ENCODE data around the gene ZNF384.
A peak's percentile ranks its signal among the peaks of the same experiment; 100 is the strongest.

Gene ZNF384

DNA sequence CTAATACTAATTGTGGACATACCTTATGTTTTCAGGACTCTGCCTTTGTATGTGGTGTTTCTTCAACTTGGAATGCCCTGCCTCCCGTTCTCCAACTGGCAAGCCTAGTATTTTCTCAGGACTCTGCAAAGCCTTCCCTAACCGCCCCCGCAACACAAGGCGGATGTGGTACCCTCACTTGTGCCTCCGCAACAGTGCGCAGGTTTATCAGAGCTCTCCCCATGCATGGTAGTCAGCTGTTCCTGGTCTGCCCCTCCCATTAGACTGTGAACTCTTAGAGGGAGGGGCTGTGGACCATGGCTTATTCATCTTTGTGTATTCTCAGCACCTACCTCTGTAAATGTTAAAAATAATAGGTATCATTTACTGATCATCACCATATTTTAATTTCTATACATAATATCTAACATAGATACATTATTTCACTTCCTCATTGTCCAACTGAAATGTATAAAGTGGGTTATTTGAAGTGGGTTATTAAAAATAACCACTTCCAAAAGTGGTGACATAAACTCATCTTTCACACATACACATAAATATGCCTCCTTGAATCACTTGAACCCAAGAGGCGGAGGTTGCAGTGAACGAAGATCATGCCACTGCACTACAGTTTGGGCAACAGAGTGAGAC is 62.4 kb downstream of the ZNF384 start:
- DNase-seq (ENCODE audit: low read depth) = no peak
- TF ChIP-seq, protein P1, sequence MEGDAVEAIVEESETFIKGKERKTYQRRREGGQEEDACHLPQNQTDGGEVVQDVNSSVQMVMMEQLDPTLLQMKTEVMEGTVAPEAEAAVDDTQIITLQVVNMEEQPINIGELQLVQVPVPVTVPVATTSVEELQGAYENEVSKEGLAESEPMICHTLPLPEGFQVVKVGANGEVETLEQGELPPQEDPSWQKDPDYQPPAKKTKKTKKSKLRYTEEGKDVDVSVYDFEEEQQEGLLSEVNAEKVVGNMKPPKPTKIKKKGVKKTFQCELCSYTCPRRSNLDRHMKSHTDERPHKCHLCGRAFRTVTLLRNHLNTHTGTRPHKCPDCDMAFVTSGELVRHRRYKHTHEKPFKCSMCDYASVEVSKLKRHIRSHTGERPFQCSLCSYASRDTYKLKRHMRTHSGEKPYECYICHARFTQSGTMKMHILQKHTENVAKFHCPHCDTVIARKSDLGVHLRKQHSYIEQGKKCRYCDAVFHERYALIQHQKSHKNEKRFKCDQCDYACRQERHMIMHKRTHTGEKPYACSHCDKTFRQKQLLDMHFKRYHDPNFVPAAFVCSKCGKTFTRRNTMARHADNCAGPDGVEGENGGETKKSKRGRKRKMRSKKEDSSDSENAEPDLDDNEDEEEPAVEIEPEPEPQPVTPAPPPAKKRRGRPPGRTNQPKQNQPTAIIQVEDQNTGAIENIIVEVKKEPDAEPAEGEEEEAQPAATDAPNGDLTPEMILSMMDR (IDR thresholded peaks at IDR 0.05; ENCODE audit: control insufficient read depth, insufficient read depth, low read depth, low read length, missing control alignments) = no peak
- no peak overlapping the region for H3K4me3 ChIP-seq (ENCODE audit: control insufficient read depth, low read depth, low read length)

DNA sequence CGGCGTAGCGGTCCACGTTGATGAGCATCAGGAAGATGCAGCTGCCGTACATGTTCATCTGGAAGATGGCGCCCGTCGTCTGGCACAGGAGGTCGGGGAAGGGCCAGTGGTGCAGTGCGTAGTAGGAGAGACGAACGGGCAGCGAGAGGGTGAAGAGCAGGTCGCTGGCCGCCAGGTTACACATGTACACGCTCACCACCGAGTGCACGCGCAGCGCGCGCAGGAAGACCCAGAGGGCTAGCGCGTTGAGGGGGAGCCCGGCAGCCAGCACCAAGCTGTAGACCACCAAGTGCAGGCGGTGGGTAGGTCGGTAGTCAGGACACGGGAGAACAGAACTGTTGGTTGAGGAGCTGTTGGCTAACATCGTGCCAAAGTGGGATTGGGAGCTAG is 68.3 kb downstream of the ZNF384 start:
- DNase-seq (ENCODE audit: low read depth) = no peak
- no peak overlapping the region for H3K4me3 ChIP-seq (ENCODE audit: control insufficient read depth, low read depth, low read length)
- TF ChIP-seq, protein P1 (IDR thresholded peaks at IDR 0.05; ENCODE audit: control insufficient read depth, insufficient read depth, low read depth, low read length, missing control alignments) = no peak

DNA sequence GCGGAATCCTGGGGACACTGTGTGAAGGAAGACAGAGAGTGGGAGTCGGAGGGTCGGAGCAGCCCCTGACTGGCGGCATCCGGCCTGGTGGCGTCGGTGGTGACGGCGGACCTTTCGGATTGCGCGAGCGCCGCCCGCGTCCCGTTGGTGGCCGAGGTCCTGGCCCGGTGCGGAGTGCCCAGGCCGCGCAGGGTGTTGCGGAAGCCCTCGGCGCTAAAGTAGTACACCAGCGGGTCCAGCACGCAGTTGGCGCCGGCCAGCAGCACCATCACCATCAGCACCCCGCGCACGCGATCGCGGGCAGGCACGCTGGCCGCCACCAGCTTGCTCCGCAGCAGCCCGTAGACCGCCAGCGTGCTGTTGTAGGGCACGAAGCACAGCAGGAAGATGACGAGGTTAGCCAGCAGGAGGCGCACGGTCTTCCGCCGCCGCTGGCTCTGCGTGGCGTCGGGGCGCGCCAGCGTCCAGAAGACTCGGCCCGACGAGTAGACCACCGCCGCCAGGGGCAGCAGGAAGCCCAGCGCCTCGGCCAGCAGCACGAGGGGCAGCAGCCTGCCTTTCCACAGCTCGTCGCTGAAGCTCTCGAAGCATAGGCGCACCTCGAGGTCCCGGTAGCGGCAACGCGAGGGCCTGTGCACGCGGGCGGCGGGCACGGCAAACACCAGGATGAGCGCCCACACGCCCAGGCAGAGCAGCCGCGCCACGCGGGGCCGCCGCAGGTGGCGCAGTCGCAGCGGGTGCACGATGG is 68.9 kb downstream of the ZNF384 start:
- TF ChIP-seq, protein P1 (IDR thresholded peaks at IDR 0.05; ENCODE audit: control insufficient read depth, insufficient read depth, low read depth, low read length, missing control alignments) = peak; percentile 43
- no peak for DNase-seq (ENCODE audit: low read depth)
- no peak overlapping the region for H3K4me3 ChIP-seq (ENCODE audit: control insufficient read depth, low read depth, low read length)

DNA sequence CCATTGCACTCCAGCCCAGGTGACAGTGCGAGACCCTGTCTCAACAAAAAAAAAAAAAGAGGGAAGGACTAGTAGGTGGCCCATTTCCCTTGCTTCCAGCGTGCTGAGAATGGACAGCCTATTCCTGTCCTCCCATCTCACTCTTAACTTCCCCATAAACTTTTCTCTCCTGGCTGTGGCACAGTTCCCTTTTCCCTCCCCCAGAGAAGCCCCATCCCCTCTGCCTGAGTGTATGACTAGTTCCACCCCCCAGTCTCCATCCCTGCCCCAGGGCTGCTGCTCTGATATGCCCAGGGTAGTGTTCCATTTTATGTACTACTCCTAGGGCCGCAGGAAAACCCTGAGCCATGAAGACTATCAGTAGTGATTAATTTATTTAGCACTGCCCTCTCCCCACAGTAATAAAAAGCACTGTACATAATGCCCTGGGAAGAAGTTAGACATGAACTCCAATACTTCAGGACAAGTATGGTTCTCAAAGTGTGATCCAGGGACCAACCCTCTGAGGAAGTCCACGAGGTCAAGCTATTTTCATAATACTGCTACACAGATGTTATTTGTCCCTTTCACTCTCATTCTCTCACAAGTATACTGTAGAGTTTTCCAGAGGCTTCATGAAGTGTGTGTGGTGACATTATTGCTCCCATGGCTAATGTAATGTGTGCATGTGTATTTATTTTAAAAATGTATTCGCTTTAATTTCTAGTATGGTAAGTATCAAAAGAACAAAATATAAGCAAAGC is 70.5 kb downstream of the ZNF384 start:
- no peak overlapping the region for H3K4me3 ChIP-seq (ENCODE audit: control insufficient read depth, low read depth, low read length)
- DNase-seq (ENCODE audit: low read depth) = no peak
- TF ChIP-seq, protein P1 (IDR thresholded peaks at IDR 0.05; ENCODE audit: control insufficient read depth, insufficient read depth, low read depth, low read length, missing control alignments) = no peak

Measured in AG09309 (cell line).